ENCODE results near the gene RAB34.

The RAB34 gene

GRCh38 chr17:28685366-28685765 is 32.3 kb downstream of the RAB34 start:
- Histone ChIP-seq H3K36me3 (ENCODE audit: low read length) (peaks cover 39% of the 10 kb centered on the region), H3K4me2 (ENCODE audit: low read depth, low read length, poor library complexity, severe bottlenecking) (no peak overlapping the region), H3K27me3 (ENCODE audit: low read length) (no peaks in the 10 kb centered on the region), H4K20me1 (ENCODE audit: low read depth, low read length) (no peaks in the 10 kb centered on the region), H3K9me2 (replicated peaks; ENCODE audit: insufficient read depth, low read length) (no peaks in the 10 kb centered on the region), H3K9me3 (ENCODE audit: insufficient read depth, low read length) (no peaks in the 10 kb centered on the region), H3K27ac (ENCODE audit: low read depth, low read length) (no peak overlapping the region), H2AFZ (ENCODE audit: low read depth, low read length, severe bottlenecking) (no peak overlapping the region), H3K9ac (ENCODE audit: low read length) (no peak overlapping the region), H3F3A (ENCODE audit: insufficient read depth) (no peaks in the 10 kb centered on the region), H3K79me2 (ENCODE audit: insufficient read depth, low read length) (no peaks in the 10 kb centered on the region), H3K4me3 (ENCODE audit: insufficient read depth, low read length, poor library complexity, severe bottlenecking) (no peak overlapping the region)
- TF ChIP-seq, protein P1, sequence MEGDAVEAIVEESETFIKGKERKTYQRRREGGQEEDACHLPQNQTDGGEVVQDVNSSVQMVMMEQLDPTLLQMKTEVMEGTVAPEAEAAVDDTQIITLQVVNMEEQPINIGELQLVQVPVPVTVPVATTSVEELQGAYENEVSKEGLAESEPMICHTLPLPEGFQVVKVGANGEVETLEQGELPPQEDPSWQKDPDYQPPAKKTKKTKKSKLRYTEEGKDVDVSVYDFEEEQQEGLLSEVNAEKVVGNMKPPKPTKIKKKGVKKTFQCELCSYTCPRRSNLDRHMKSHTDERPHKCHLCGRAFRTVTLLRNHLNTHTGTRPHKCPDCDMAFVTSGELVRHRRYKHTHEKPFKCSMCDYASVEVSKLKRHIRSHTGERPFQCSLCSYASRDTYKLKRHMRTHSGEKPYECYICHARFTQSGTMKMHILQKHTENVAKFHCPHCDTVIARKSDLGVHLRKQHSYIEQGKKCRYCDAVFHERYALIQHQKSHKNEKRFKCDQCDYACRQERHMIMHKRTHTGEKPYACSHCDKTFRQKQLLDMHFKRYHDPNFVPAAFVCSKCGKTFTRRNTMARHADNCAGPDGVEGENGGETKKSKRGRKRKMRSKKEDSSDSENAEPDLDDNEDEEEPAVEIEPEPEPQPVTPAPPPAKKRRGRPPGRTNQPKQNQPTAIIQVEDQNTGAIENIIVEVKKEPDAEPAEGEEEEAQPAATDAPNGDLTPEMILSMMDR (IDR thresholded peaks at IDR 0.05; ENCODE audit: insufficient read depth, low read length, poor library complexity, severe bottlenecking), result no peak
- no peak for TF ChIP-seq EZH2phosphoT487 (conservative IDR thresholded peaks at IDR 0.05; ENCODE audit: low read length)

- H3K9ac ChIP-seq (ENCODE audit: low read length), result no peak overlapping the region
- no peak overlapping the region for H3K4me2 ChIP-seq (ENCODE audit: low read depth, low read length, poor library complexity, severe bottlenecking)
- H3K9me3 ChIP-seq (ENCODE audit: insufficient read depth, low read length), result no peaks in the 10 kb centered on the region
- no peak overlapping the region for H2AFZ ChIP-seq (ENCODE audit: low read depth, low read length, severe bottlenecking)
- no peaks in the 10 kb centered on the region for H3K79me2 ChIP-seq (ENCODE audit: insufficient read depth, low read length)
- H3K27ac ChIP-seq (ENCODE audit: low read depth, low read length), result no peak overlapping the region
- H3K4me3 ChIP-seq (ENCODE audit: insufficient read depth, low read length, poor library complexity, severe bottlenecking), result no peak overlapping the region
- no peaks in the 10 kb centered on the region for H3K9me2 ChIP-seq (replicated peaks; ENCODE audit: insufficient read depth, low read length)
- H3K36me3 ChIP-seq (ENCODE audit: low read length), result peaks cover 37% of the 10 kb centered on the region
- no peaks in the 10 kb centered on the region for H4K20me1 ChIP-seq (ENCODE audit: low read depth, low read length)
- TF ChIP-seq, protein P1 (IDR thresholded peaks at IDR 0.05; ENCODE audit: insufficient read depth, low read length, poor library complexity, severe bottlenecking), result no peak
- no peak for TF ChIP-seq EZH2phosphoT487 (conservative IDR thresholded peaks at IDR 0.05; ENCODE audit: low read length)
- no peaks in the 10 kb centered on the region for H3F3A ChIP-seq (ENCODE audit: insufficient read depth)
- H3K27me3 ChIP-seq (ENCODE audit: low read length), result no peaks in the 10 kb centered on the region
Observed at GRCh38 chr17:28684963-28685362, 32.7 kb downstream of the RAB34 start.

- Histone ChIP-seq H3K79me2 (ENCODE audit: insufficient read depth, low read length) (no peaks in the 10 kb centered on the region), H3K9me2 (replicated peaks; ENCODE audit: insufficient read depth, low read length) (no peaks in the 10 kb centered on the region), H3K27me3 (ENCODE audit: low read length) (no peaks in the 10 kb centered on the region), H2AFZ (ENCODE audit: low read depth, low read length, severe bottlenecking) (no peak overlapping the region), H4K20me1 (ENCODE audit: low read depth, low read length) (no peaks in the 10 kb centered on the region), H3K36me3 (ENCODE audit: low read length) (peaks cover 26% of the 10 kb centered on the region), H3K9ac (ENCODE audit: low read length) (no peak overlapping the region), H3F3A (ENCODE audit: insufficient read depth) (no peaks in the 10 kb centered on the region), H3K9me3 (ENCODE audit: insufficient read depth, low read length) (no peaks in the 10 kb centered on the region), H3K4me2 (ENCODE audit: low read depth, low read length, poor library complexity, severe bottlenecking) (no peak overlapping the region), H3K4me3 (ENCODE audit: insufficient read depth, low read length, poor library complexity, severe bottlenecking) (no peak overlapping the region), H3K27ac (ENCODE audit: low read depth, low read length) (no peak overlapping the region)
- TF ChIP-seq, protein P1 (IDR thresholded peaks at IDR 0.05; ENCODE audit: insufficient read depth, low read length, poor library complexity, severe bottlenecking), result no peak
- no peak for TF ChIP-seq EZH2phosphoT487 (conservative IDR thresholded peaks at IDR 0.05; ENCODE audit: low read length)
Observed at GRCh38 chr17:28682655-28683054, 35.0 kb downstream of the RAB34 start.

Data from SU-DHL-6 (cell line).